ENCODE measurements around the gene DMXL1. TPM values are rescaled to one million over a fixed set of nuclear protein-coding genes. Genes with fewer than 3 reads are reported as not detected.

Gene DMXL1, protein sequence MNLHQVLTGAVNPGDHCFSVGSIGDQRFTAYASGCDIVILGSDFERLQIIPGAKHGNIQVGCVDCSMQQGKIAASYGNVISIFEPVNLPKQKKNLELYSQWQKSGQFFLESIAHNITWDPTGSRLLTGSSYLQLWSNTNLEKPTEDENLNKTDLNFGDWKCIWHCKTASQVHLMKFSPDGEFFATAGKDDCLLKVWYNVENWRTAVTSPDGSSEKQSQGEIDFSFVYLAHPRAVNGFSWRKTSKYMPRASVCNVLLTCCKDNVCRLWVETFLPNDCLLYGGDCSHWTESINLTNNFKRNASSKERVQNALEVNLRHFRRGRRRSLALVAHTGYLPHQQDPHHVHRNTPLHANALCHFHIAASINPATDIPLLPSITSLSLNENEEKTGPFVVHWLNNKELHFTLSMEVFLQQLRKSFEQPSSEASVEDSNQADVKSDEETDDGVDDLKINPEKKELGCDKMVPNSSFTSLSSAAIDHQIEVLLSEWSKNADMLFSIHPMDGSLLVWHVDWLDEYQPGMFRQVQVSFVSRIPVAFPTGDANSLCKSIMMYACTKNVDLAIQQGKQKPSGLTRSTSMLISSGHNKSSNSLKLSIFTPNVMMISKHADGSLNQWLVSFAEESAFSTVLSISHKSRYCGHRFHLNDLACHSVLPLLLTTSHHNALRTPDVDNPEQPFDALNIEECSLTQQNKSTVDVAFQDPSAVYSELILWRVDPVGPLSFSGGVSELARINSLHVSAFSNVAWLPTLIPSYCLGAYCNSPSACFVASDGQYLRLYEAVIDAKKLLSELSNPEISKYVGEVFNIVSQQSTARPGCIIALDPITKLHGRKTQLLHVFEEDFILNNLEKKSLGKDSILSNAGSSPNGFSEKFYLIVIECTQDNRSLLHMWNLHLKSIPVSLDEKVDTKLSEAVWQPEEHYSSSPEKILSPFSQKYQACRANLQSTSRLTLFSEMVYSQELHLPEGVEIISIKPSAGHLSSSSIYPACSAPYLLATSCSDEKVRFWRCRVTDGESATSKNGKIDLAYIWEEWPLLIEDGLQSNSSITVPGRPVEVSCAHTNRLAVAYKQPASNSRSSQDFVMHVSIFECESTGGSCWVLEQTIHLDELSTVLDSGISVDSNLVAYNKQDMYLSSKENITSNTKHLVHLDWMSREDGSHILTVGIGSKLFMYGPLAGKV (N-terminal part only)
- 100 to 1,000 TPM in 1 of 4 donors, 10 to 100 TPM in 3; 67.1 to 115 (median 83.3) TPM for total RNA-seq

DNA sequence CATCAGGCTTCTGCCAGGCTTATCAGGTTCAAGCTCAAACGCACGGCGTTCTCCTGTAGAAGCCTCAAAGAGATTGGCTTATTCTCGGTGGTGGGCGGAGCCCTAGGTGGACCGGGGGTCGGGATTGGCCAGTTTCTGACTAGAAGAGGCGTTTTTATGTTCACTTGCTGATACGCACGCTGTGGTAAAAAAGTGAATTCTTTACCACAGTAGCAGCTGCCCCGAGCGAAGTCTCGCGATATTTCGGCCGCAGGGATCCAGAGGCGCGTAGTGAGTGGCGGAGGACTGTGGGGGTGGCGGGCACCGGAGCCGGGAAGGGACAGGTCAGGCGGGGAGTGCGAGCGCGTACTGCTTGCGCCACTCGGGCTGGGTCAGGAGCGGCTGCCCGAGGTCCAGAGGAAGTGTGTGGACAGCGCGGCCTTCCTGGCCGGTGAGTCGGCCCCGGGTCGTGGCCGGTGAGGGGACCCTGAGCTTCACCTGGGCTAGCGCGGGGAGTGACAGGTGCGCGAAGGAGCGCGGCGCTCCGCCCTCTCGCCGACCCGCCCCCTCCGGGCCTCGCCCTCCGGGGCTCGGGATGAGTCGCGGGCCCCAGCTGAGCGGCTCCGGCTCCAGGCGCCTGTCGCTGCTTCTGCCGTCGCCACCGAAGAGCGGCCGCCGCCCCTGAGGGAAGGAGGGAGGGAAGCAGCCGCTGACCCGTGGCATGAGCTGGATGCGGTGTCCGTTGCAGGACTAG, at the start of gene DMXL1:
Gene DMXL1, plus strand, starts transcription at position 260 of the 733 bp plus-strand sequence. CDS start 483 bp downstream, outside the sequence.
- TF ChIP-seq, protein P1, sequence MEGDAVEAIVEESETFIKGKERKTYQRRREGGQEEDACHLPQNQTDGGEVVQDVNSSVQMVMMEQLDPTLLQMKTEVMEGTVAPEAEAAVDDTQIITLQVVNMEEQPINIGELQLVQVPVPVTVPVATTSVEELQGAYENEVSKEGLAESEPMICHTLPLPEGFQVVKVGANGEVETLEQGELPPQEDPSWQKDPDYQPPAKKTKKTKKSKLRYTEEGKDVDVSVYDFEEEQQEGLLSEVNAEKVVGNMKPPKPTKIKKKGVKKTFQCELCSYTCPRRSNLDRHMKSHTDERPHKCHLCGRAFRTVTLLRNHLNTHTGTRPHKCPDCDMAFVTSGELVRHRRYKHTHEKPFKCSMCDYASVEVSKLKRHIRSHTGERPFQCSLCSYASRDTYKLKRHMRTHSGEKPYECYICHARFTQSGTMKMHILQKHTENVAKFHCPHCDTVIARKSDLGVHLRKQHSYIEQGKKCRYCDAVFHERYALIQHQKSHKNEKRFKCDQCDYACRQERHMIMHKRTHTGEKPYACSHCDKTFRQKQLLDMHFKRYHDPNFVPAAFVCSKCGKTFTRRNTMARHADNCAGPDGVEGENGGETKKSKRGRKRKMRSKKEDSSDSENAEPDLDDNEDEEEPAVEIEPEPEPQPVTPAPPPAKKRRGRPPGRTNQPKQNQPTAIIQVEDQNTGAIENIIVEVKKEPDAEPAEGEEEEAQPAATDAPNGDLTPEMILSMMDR (IDR thresholded peaks at IDR 0.05; ENCODE audit: low read depth) = no peak

DNA sequence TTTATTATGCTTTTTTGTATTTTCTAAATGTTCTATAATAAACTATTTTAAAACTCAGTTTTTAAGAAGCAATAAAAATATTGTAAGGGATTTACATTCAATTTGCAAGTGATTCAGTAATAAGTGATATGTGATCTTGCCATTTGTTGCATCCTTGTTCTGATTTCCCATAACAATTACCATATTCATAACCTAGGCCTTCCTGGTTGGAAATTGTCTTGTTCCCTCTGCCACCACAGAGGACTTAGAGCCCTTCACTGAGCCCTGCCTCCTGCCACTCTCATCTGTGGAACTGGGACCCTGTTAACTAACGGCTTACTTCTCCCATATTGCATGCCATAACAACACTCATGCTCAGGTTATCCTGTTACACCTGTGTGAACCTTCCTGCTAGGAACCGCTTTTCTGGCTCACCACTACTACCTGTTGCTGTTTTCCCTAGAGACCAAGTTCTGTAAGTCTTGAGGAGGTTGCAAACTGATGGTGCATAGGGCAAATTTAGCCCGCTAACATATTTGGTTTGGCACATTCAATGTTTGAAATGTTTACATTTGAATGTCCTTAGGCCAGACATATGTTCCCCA, 49.6 kb upstream of the DMXL1 start:
- TF ChIP-seq, protein P1 (IDR thresholded peaks at IDR 0.05; ENCODE audit: low read depth) = no peak

DNA sequence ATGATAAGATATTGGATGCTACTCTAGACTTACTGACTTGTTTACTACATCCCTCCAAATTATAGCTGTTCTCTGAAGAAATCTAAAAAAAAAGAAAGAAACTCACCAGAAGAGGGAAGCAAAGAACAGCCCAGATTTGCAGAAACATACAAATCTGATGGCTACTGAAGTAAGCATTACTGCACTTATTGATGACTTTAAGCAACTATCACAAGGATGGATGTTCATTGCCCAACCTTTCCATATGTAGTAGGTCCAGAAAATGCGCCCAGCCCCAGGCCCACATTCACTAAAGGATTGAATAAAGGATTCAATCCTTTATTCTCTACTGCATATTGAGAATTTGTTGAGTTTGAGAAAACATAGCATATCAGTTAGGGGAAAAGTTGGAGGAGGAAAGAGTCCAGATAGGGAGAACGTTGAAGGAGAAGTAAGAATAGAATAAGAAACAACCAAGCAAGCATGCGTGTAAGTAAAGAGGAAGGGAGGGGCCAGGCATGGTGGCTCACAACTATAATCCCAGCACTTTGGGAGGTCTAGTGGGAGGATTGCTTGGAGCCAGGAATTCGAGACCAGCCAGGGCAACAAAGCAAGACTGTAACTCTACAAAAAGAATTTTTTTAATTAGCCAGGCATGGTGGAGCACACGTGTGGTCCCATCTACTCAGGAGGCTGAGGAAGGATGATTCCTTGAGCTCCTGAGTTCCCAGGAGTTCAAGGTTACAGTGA, 48.7 kb upstream of the DMXL1 start:
- TF ChIP-seq, protein P1 (IDR thresholded peaks at IDR 0.05; ENCODE audit: low read depth) = no peak

DNA sequence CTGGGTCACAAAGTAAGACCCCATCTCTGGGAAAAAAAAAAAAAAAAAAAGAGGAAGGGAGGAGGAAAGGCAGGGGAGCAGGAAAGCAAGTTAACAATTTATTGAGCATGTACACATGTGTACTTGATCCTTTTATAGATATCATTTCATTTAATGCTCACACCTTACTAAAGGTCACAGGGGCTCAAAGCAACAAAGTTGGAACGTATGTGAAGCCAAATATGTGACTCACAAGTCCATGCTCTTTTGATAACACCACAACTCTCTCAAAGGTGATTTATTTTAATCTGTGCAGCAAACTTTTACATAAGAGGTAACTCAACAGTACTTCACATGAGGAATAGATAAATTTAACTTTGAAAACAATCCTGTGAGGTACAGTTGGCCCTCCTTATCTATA, 48.1 kb upstream of the DMXL1 start:
- TF ChIP-seq, protein P1 (IDR thresholded peaks at IDR 0.05; ENCODE audit: low read depth) = no peak

DNA sequence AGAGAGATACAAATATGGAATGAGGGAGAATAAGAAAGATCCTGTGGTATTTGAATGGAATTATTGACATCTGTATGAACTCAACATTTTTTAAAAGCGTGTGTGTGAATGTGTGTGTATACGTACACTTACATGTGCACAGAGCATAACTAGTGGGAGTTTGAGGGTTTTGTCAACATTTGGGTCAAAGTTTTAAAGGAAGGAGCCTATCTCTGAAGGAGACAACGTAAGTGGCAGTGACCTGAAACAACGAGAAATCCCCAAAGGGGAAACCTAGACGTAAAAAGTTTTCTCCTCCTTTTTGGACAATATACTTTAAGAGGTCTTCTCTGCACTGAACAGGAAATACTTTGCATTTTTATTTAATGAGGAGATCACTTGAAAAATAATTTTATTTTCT, 42.3 kb upstream of the DMXL1 start:
- TF ChIP-seq, protein P1 (IDR thresholded peaks at IDR 0.05; ENCODE audit: low read depth) = no peak

Data from subcutaneous adipose tissue (tissue), 4 donors.